Measurements from ENCODE around the gene OR2V1. TPM values are rescaled to one million over a fixed set of nuclear protein-coding genes. Genes with fewer than 3 reads are reported as not detected.

The OR2V1 gene
- total RNA-seq, 2 donors from 2014 or later, result not detected

GRCh38 chr5:181160152-181160754 lies 29.3 kb upstream of the OR2V1 start:
- Histone ChIP-seq H3K27me3 (no peaks in the 10 kb centered on the region), H3K4me3 (peak overlapping the region; percentile 6 to 19), H3K9me3 (no peaks in the 10 kb centered on the region), H3K36me3 (no peaks in the 10 kb centered on the region), H3K27ac (peak overlapping the region; percentile 44 to 48), H3K4me1 (peaks cover 0 to 6% of the 10 kb centered on the region in 2 donors)
- TF ChIP-seq CTCF (IDR thresholded peaks at IDR 0.05), result no peak
- no peak for DNase-seq (ENCODE audit: low spot score)

- Histone ChIP-seq H3K27me3 (no peaks in the 10 kb centered on the region), H3K4me3 (no peak overlapping the region), H3K9me3 (no peaks in the 10 kb centered on the region), H3K4me1 (peaks cover 0 to 6% of the 10 kb centered on the region in 2 donors), H3K36me3 (no peaks in the 10 kb centered on the region), H3K27ac (peak overlapping the region; percentile 44 to 48)
- DNase-seq (ENCODE audit: low spot score), result peak; percentile 88
- peak; percentile 86 to 88 for TF ChIP-seq CTCF (IDR thresholded peaks at IDR 0.05)
These were observed 28.6 kb upstream of the OR2V1 start for GRCh38 chr5:181159286-181160151.

- Histone ChIP-seq H3K27me3 (no peaks in the 10 kb centered on the region), H3K9me3 (no peaks in the 10 kb centered on the region), H3K4me1 (peaks cover 0 to 6% of the 10 kb centered on the region in 2 donors), H3K36me3 (no peaks in the 10 kb centered on the region), H3K4me3 (no peak overlapping the region), H3K27ac (no peak overlapping the region)
- TF ChIP-seq CTCF (IDR thresholded peaks at IDR 0.05), result no peak
- DNase-seq (ENCODE audit: low spot score), result no peak
These were observed 27.9 kb upstream of the OR2V1 start for GRCh38 chr5:181158869-181159268.

GRCh38 chr5:181156758-181157157 lies 25.8 kb upstream of the OR2V1 start:
- TF ChIP-seq CTCF (IDR thresholded peaks at IDR 0.05), result no peak

GRCh38 chr5:181153814-181154213 lies 22.8 kb upstream of the OR2V1 start:
- Histone ChIP-seq H3K36me3 (no peaks in the 10 kb centered on the region), H3K27ac (no peak overlapping the region), H3K4me1 (no peaks in the 10 kb centered on the region), H3K27me3 (no peaks in the 10 kb centered on the region), H3K9me3 (no peaks in the 10 kb centered on the region), H3K4me3 (no peak overlapping the region)
- TF ChIP-seq CTCF (IDR thresholded peaks at IDR 0.05), result no peak
- DNase-seq (ENCODE audit: low spot score), result no peak

More at GRCh38 chr5:181156758-181157157, 25.8 kb upstream of the OR2V1 start:
- H3K4me3 ChIP-seq, result no peak overlapping the region
- DNase-seq (ENCODE audit: low spot score), result no peak
- H3K27me3 ChIP-seq, result no peaks in the 10 kb centered on the region
- no peaks in the 10 kb centered on the region for H3K9me3 ChIP-seq
- no peaks in the 10 kb centered on the region for H3K36me3 ChIP-seq
- H3K4me1 ChIP-seq, result peaks cover 0 to 6% of the 10 kb centered on the region in 2 donors
- no peak overlapping the region for H3K27ac ChIP-seq
